IMR-90 (cell line): ENCODE results near the gene CTIF. TPM values are rescaled to one million over a fixed set of nuclear protein-coding genes. Genes with fewer than 3 reads are reported as not detected.

ENCODE experiments used
- ATAC-seq: fragments of 200-7000 bp; cut with Tn5 transposase; 2 replicates; pipeline ENCODE4 v1.9.1; 2020; ENCODE audit warnings: low read depth, mild to moderate bottlenecking, moderate library complexity
- BruUV-seq: library from RNA; stranded (reverse); fragments of 400-500 nt; replicated peaks from 2 replicates; lab custom pipeline; 2021; lab: Mats Ljungman, UMichigan
- CTCF ChIA-PET: fragments of 300-600 bp; formaldehyde crosslinking; extraction: SDS; loops from one replicate; lab custom pipeline; 2021; ENCODE audit warnings: antibody characterized with exemption; lab: Yijun Ruan, JAX
- POLR2A ChIA-PET: fragments of 300-600 bp; sonication (Branson Sonifier 250); formaldehyde crosslinking; loops from one replicate; lab custom pipeline; 2022; ENCODE audit warnings: antibody characterized with exemption; ENCODE audit not compliant: unreplicated experiment; lab: Charles Lee
- DNase-seq: peaks from one replicate; pipeline ENCODE4 v3.0.0; 2013
- H2AFZ ChIP-seq: replicated peaks from 2 replicates; pipeline ENCODE3; 2013; ENCODE audit warnings: low read length, mild to moderate bottlenecking; ENCODE audit not compliant: poor library complexity
- H2AK5ac ChIP-seq: 2 replicates; pipeline ENCODE4 v1.6.1; 2013; ENCODE audit warnings: low read depth, low read length, inconsistent platforms
- H2AK9ac ChIP-seq: replicated peaks from 2 replicates; pipeline ENCODE3; 2013; ENCODE audit warnings: mild to moderate bottlenecking, low read depth, low read length, moderate library complexity; ENCODE audit not compliant: poor library complexity
- H2BK120ac ChIP-seq: 2 replicates; pipeline ENCODE4 v1.6.1; 2013; ENCODE audit warnings: low read depth, low read length, inconsistent platforms
- H2BK15ac ChIP-seq: 3 replicates; pipeline ENCODE4 v1.6.1; 2013; ENCODE audit warnings: low read depth, low read length, inconsistent platforms
- H2BK20ac ChIP-seq: 2 replicates; pipeline ENCODE4 v1.6.1; 2013; ENCODE audit warnings: low read depth, mild to moderate bottlenecking, inconsistent platforms, low read length, moderate library complexity
- H2BK5ac ChIP-seq: 2 replicates; pipeline ENCODE4 v1.6.1; 2013; ENCODE audit warnings: mild to moderate bottlenecking, low read depth, low read length, inconsistent platforms; ENCODE audit not compliant: poor library complexity, severe bottlenecking
- H3K14ac ChIP-seq: replicated peaks from 2 replicates; pipeline ENCODE4 v1.6.1; 2013; ENCODE audit warnings: low read depth, low read length, inconsistent platforms
- H3K18ac ChIP-seq: 2 replicates; pipeline ENCODE4 v1.6.1; 2013; ENCODE audit warnings: low read depth, low read length, control low read depth
- H3K23ac ChIP-seq: 2 replicates; pipeline ENCODE4 v1.6.1; 2013; ENCODE audit warnings: low read depth, low read length, inconsistent platforms
- H3K27ac ChIP-seq: 2 replicates; pipeline ENCODE4 v1.5.1; 2013; ENCODE audit warnings: mild to moderate bottlenecking, control low read depth, low read length; ENCODE audit not compliant: insufficient read depth
- H3K27me3 ChIP-seq: 2 replicates; pipeline ENCODE4 v1.6.1; 2013; ENCODE audit warnings: low read length; ENCODE audit not compliant: control insufficient read depth, insufficient read depth
- H3K36me3 ChIP-seq: 2 replicates; pipeline ENCODE4 v1.6.1; 2013; ENCODE audit warnings: low read length, mixed read lengths; ENCODE audit not compliant: control insufficient read depth, insufficient read depth
- H3K4ac ChIP-seq: 2 replicates; pipeline ENCODE4 v1.6.1; 2013; ENCODE audit warnings: low read depth, low read length, inconsistent platforms
- H3K4me1 ChIP-seq: 2 replicates; pipeline ENCODE4 v1.6.1; 2013; ENCODE audit warnings: low read length, mixed read lengths; ENCODE audit not compliant: control insufficient read depth, insufficient read depth
- H3K4me2 ChIP-seq: 2 replicates; pipeline ENCODE4 v1.6.1; 2013; ENCODE audit warnings: low read depth, mild to moderate bottlenecking, control low read depth, low read length, moderate library complexity
- H3K4me3 ChIP-seq: 2 replicates; pipeline ENCODE4 v1.5.1; 2013; ENCODE audit warnings: low read depth, mild to moderate bottlenecking, control low read depth, low read length, moderate library complexity; ENCODE audit not compliant: insufficient read depth
- H3K56ac ChIP-seq: 2 replicates; pipeline ENCODE4 v1.6.1; 2013; ENCODE audit warnings: low read length, inconsistent platforms; ENCODE audit not compliant: insufficient read depth; ENCODE audit errors: extremely low read depth
- H3K79me1 ChIP-seq, 2 experiments: 2 replicates each; pipeline ENCODE4 v1.6.1; 2013; ENCODE audit warnings: low read length in 2 of 2, inconsistent platforms in 1 of 2, low read depth in 1 of 2
- H3K9ac ChIP-seq: 2 replicates; pipeline ENCODE4 v1.6.1; 2013; ENCODE audit warnings: low read depth, low read length, control low read depth
- H3K9me1 ChIP-seq: 2 replicates; pipeline ENCODE4 v1.6.1; 2013; ENCODE audit warnings: low read length, inconsistent platforms; ENCODE audit not compliant: insufficient read depth
- H3K9me3 ChIP-seq: 2 replicates; pipeline ENCODE4 v1.6.1; 2013; ENCODE audit warnings: low read length; ENCODE audit not compliant: control insufficient read depth, insufficient read depth
- H4K20me1 ChIP-seq: 2 replicates; pipeline ENCODE4 v1.6.1; 2013; ENCODE audit warnings: low read length, inconsistent platforms; ENCODE audit not compliant: insufficient read depth
- H4K5ac ChIP-seq: 2 replicates; pipeline ENCODE4 v1.6.1; 2013; ENCODE audit warnings: mild to moderate bottlenecking, low read depth, low read length, control low read depth
- H4K8ac ChIP-seq, 2 experiments: 2 replicates each; pipeline ENCODE4 v1.6.1; 2013; ENCODE audit warnings: low read depth in 2 of 2, low read length in 2 of 2, control low read depth in 1 of 2, inconsistent platforms in 1 of 2
- H4K91ac ChIP-seq: 2 replicates; pipeline ENCODE4 v1.6.1; 2013; ENCODE audit warnings: low read depth, low read length, inconsistent platforms; ENCODE audit not compliant: insufficient read depth
- CHD1 ChIP-seq: IDR thresholded peaks from 2 replicates; pipeline ENCODE4 v1.6.1; 2012; ENCODE audit warnings: low read depth, low read length, improper control_type of control experiment
- CTCF ChIP-seq: conservative IDR thresholded peaks from 2 replicates; pipeline ENCODE4 v1.5.1; 2012; ENCODE audit warnings: mild to moderate bottlenecking, low read depth, low read length, improper control_type of control experiment
- ELK1 ChIP-seq: fragments of 150-350 bp; IDR thresholded peaks from 2 replicates; pipeline ENCODE4 v1.6.1; 2016; ENCODE audit warnings: low read depth, mild to moderate bottlenecking, low read length, moderate library complexity, borderline replicate concordance
- FOS ChIP-seq: fragments of 150-350 bp; IDR thresholded peaks from 2 replicates; pipeline ENCODE4 v1.6.1; 2016; ENCODE audit warnings: low read depth, low read length
- RAD21 ChIP-seq: IDR thresholded peaks from 2 replicates; pipeline ENCODE4 v1.6.1; 2012; ENCODE audit warnings: low read length, improper control_type of control experiment
- WGBS, 2 experiments: methylation state at CpG; one replicate each; pipeline versions ENCODE4 v1.1.5 to v1.1.7; 2013; ENCODE audit warnings: missing lambda C conversion rate in 2 of 2; ENCODE audit not compliant: insufficient read length in 1 of 2; ENCODE audit errors: extremely low coverage in 2 of 2; 5-methylcytosine and 5-hydroxymethylcytosine counted together
- dilution Hi-C: fragments of 300-500 bp; cut with HindIII; formaldehyde crosslinking; loops from one replicate; pipeline ENCODE4 v1.14.3; 2018; ENCODE audit warnings: low sequenced_read_pairs; ENCODE audit not compliant: unreplicated experiment
- in situ Hi-C: fragments of 300-500 bp; cut with MboI; formaldehyde crosslinking; loops from 3 replicates; pipeline ENCODE4 v1.14.3; 2019; ENCODE audit warnings: low sequenced_read_pairs, inconsistent platforms, mixed read lengths
- intact Hi-C: fragments of 100-400 bp; cut with micrococcal nuclease; formaldehyde crosslinking; loops from 2 replicates; pipeline ENCODE4 v1.10.0; 2022
- polyA plus RNA-seq, 3 experiments: library from polyadenylated mRNA; depleted of rRNA; stranded (reverse); fragments of >200 nt; gene quantifications; 2 replicates each; pipeline ENCODE4 v1.2.3, GENCODE V29; 2012; ENCODE audit warnings: low replicate concordance in 1 of 3
- total RNA-seq: library from RNA; depleted of rRNA; stranded (reverse); fragments of >200 nt; gene quantifications from 2 replicates; pipeline ENCODE4 v1.2.3, GENCODE V29; 2012

Gene CTIF
- total and polyA plus RNA-seq, 2 of the 4 experiments (the other 2 are of a cell fraction), result 25.1 to 57.0 TPM

GRCh38 chr18:48889981-48890762, 351.3 kb downstream of the CTIF start:
- ChIA-PET POLR2A (no interaction called here), CTCF (no interaction called here)
- Histone ChIP-seq H3K14ac (no peak overlapping the region), H4K91ac (no peak overlapping the region), H4K20me1 (no peaks in the 10 kb centered on the region), H3K27me3 (no peaks in the 10 kb centered on the region), H3K23ac (no peak overlapping the region), H3K4me2 (no peak overlapping the region), H3K27ac (no peak overlapping the region), H3K4ac (no peak overlapping the region), H2AK5ac (0 out of 2 replicates have a peak overlapping the region, but pooled peaks have one; percentile 24), H2BK15ac (peak overlapping the region; percentile 38; the same call in 1 of the 3 replicates), H2BK5ac (no peak overlapping the region), H3K4me1 (peaks cover 8% of the 10 kb centered on the region), H3K79me1 (no peaks in the 10 kb centered on the region), H2AK9ac (no peak overlapping the region), H4K5ac (no peak overlapping the region), H3K18ac (no peak overlapping the region), H3K9me3 (no peaks in the 10 kb centered on the region), H2AFZ (peak overlapping the region; percentile 48), H2BK20ac (no peak overlapping the region), H4K8ac (no peak overlapping the region), H3K56ac (no peak overlapping the region), H3K4me3 (no peak overlapping the region), H3K9ac (no peak overlapping the region), H3K36me3 (no peaks in the 10 kb centered on the region), H2BK120ac (no peak overlapping the region), H3K9me1 (no peaks in the 10 kb centered on the region; the same call in 1 of the 2 replicates)
- in situ Hi-C loops, result no loop called here
- ATAC-seq (no peak), DNase-seq (no peak)
- dilution Hi-C loops, result no loop called here
- intact Hi-C loops, result no loop called here
- TF ChIP-seq CHD1 (no peak), ELK1 (no peak), RAD21 (no peak), FOS (no peak), CTCF (no peak)
- BruUV-seq, result no TSS peak
- WGBS, 2 experiments, result no CpG with 5 or more reads among the region's 13 CpGs
